ENCODE data around the gene RAPGEF6. TPM values are rescaled to one million over a fixed set of nuclear protein-coding genes. Genes with fewer than 3 reads are reported as not detected.

Gene RAPGEF6
- total RNA-seq, 4 donors from 2014 or later = 17.2 to 23.3 (median 20.1) TPM

GRCh38 chr5:131384616-131385214 is 250.3 kb downstream of the RAPGEF6 start:
- 97% methylated on average over 3 of the region's 3 CpGs for WGBS
- no peaks in the 10 kb centered on the region for H3K9me3 ChIP-seq
- intact Hi-C loops (cut with DNase I) = no loop called here
- peaks cover 0 to 10% (median 0%) of the 10 kb centered on the region in 4 donors for H3K36me3 ChIP-seq
- DNase-seq (ENCODE audit: extremely low spot score) = no peak
- no peak overlapping the region for H3K27ac ChIP-seq (replicated peaks in 1 of 4)
- TF ChIP-seq, protein P1, sequence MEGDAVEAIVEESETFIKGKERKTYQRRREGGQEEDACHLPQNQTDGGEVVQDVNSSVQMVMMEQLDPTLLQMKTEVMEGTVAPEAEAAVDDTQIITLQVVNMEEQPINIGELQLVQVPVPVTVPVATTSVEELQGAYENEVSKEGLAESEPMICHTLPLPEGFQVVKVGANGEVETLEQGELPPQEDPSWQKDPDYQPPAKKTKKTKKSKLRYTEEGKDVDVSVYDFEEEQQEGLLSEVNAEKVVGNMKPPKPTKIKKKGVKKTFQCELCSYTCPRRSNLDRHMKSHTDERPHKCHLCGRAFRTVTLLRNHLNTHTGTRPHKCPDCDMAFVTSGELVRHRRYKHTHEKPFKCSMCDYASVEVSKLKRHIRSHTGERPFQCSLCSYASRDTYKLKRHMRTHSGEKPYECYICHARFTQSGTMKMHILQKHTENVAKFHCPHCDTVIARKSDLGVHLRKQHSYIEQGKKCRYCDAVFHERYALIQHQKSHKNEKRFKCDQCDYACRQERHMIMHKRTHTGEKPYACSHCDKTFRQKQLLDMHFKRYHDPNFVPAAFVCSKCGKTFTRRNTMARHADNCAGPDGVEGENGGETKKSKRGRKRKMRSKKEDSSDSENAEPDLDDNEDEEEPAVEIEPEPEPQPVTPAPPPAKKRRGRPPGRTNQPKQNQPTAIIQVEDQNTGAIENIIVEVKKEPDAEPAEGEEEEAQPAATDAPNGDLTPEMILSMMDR (IDR thresholded peaks at IDR 0.05) = no peak
- TF ChIP-seq POLR2A (IDR thresholded peaks at IDR 0.05; ENCODE audit: low read depth) (no peak), EP300 (IDR thresholded peaks at IDR 0.05) (no peak), POLR2AphosphoS5 (IDR thresholded peaks at IDR 0.05) (no peak)
- no peaks in the 10 kb centered on the region for H3K27me3 ChIP-seq
- H3K4me3 ChIP-seq = no peak overlapping the region
- peaks cover 4 to 28% (median 14%) of the 10 kb centered on the region in 4 donors for H3K4me1 ChIP-seq

DNA sequence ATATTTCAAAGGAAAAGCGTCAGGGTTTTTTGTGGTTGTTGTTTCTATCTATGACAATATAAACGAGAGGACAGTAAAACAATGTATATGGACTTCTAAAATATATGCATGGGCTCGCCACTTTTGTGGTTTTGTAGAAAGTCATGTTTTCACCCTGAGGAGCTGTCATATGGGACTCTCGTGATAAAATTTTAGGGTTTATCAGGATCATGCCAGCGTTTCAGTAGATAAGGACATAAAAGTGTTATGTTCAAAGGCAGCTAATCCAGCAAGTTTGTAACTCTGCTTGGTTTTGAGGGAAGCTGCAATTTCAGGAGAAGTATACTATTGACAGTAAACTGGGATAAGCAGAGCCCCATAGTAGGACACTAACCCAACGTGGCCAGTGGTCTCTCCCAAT is 250.9 kb downstream of the RAPGEF6 start:
- Histone ChIP-seq H3K4me3 (no peak overlapping the region), H3K27me3 (no peaks in the 10 kb centered on the region), H3K9me3 (no peaks in the 10 kb centered on the region), H3K36me3 (peaks cover 0 to 9% (median 0%) of the 10 kb centered on the region in 4 donors), H3K4me1 (peaks cover 6 to 28% (median 18%) of the 10 kb centered on the region in 4 donors), H3K27ac (replicated peaks in 1 of 4) (no peak overlapping the region)
- no peak for TF ChIP-seq EP300 (IDR thresholded peaks at IDR 0.05)
- TF ChIP-seq POLR2A (IDR thresholded peaks at IDR 0.05; ENCODE audit: low read depth) = no peak
- TF ChIP-seq, protein P1 (IDR thresholded peaks at IDR 0.05) = no peak
- no peak for TF ChIP-seq POLR2AphosphoS5 (IDR thresholded peaks at IDR 0.05)
- DNase-seq (ENCODE audit: extremely low spot score) = no peak
- 87% methylated on average over 6 of the region's 6 CpGs for WGBS
- intact Hi-C loops (cut with DNase I) = no loop called here

DNA sequence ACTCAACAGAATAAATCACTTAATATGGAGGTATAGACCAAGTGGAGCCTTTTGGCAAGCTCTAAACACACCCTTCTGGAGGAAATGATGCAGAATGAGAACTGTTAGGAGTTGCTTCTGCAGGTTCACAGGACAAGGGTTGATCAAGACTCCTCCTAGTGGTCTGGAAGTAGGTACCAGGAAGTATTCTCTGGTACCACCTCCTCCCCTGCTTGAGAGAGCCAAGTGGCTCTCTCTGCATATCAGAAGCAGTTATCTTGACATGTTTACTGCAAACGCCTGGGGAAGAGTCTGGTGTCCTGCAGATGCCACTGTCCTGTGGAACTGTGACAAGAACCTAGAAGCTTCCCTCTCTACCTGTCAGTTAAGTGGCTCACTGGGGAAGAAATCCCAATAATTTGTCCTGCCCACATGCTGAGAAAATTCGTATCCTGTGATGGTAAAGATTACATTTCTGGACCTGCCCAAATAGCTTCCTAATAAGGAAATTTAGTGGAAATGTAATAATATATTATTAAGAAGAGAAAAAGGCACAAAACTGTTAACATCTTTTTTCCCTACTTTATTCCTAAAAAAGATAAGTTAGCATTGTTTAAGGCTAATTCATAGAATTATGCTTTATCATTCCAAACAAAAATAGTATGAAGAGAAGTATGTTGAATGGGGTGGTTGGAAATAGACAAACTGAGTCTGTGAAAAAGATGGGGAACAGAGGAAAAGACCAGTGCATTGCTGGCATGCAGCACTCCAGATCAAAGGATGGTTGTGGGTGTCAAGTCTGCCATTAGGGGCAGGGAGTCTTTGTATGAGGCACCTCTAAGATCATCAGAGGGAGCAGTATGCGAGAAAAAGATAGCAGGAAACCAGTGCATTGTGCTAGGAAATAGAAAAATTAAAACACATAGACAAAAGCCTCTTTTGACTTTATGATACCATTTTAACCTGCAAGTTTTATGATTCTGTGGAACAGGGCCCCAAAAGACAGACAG is 252.3 kb downstream of the RAPGEF6 start:
- WGBS = 76% methylated on average over 3 of the region's 3 CpGs
- intact Hi-C loops (cut with DNase I) = no loop called here
- H3K4me1 ChIP-seq = peaks cover 10 to 33% (median 29%) of the 10 kb centered on the region in 4 donors

DNA sequence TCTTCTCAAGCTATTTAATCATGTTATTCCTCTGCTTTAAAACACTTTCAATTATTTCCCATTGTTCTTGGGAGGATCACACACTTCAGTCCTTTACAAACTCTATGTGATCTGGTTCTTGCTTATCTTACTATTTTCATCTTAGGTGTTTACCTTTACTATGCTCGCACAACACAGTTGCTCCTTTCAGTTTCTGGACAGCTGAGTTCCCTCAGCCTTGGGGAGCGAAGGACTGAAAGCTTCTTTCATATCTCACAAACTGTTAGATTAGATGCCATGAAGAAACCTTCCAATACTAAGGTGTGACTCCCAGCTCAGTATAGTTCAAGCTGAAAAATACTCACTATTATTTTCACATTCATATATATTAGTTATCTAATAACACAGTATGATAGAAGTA is 253.3 kb downstream of the RAPGEF6 start:
- Histone ChIP-seq H3K9me3 (no peaks in the 10 kb centered on the region), H3K27me3 (no peaks in the 10 kb centered on the region), H3K27ac (replicated peaks in 1 of 4) (no peak overlapping the region), H3K4me1 (peaks cover 10 to 38% (median 36%) of the 10 kb centered on the region in 4 donors), H3K36me3 (no peaks in the 10 kb centered on the region), H3K4me3 (no peak overlapping the region)
- 94% methylated on average over 2 of the region's 2 CpGs for WGBS
- intact Hi-C loops (cut with DNase I) = no loop called here
- TF ChIP-seq POLR2AphosphoS5 (IDR thresholded peaks at IDR 0.05) = no peak
- TF ChIP-seq EP300 (IDR thresholded peaks at IDR 0.05) = no peak
- TF ChIP-seq, protein P1 (IDR thresholded peaks at IDR 0.05) = no peak
- TF ChIP-seq POLR2A (IDR thresholded peaks at IDR 0.05; ENCODE audit: low read depth) = no peak
- DNase-seq (ENCODE audit: extremely low spot score) = no peak

More for the DNA sequence above, 252.3 kb downstream of the RAPGEF6 start:
- no peak overlapping the region for H3K27ac ChIP-seq (replicated peaks in 1 of 4)
- DNase-seq (ENCODE audit: extremely low spot score) = no peak
- H3K4me3 ChIP-seq = no peak overlapping the region
- H3K9me3 ChIP-seq = no peaks in the 10 kb centered on the region
- no peaks in the 10 kb centered on the region for H3K27me3 ChIP-seq
- peaks cover 0 to 4% (median 0%) of the 10 kb centered on the region in 4 donors for H3K36me3 ChIP-seq
- TF ChIP-seq, protein P1 (IDR thresholded peaks at IDR 0.05) = peak in 1 of 3 experiments; percentile 38
- TF ChIP-seq EP300 (IDR thresholded peaks at IDR 0.05) = no peak
